Activated CD8-positive, alpha-beta memory T cell treated with anti-CD3 and anti-CD28 coated beads for 48 hours (primary cell): ENCODE results near the gene AHCYL2.

Experiments used
- DNase-seq, 3 experiments: peaks; one replicate each; pipeline ENCODE4 v3.0.0-alpha.2; 2020; ENCODE audit warnings: low read depth in 2 of 3, low spot score in 2 of 3

The AHCYL2 gene

GRCh38 chr7:129224251-129225205 is at the start of gene AHCYL2:
TSS of gene AHCYL2 (plus strand) at chr7:129225030.
- peak; percentile 74 to 95 (median 92) for DNase-seq

GRCh38 chr7:129176916-129177710 is 47.7 kb upstream of the AHCYL2 start:
- no peak for DNase-seq

GRCh38 chr7:129184981-129185670 is 39.7 kb upstream of the AHCYL2 start:
- no peak for DNase-seq

- no peak for DNase-seq
Observed at GRCh38 chr7:129186749-129187260, 38.0 kb upstream of the AHCYL2 start.

- no peak for DNase-seq
Observed at GRCh38 chr7:129187681-129188371, 37.0 kb upstream of the AHCYL2 start.

- DNase-seq: no peak
Observed at GRCh38 chr7:129188372-129188891, 36.4 kb upstream of the AHCYL2 start, which contains the start of gene SMO. TSS of gene SMO (plus strand) at chr7:129188633. CDS start at chr7:129189152, 519 bp downstream.

GRCh38 chr7:129188892-129189660 is 35.8 kb upstream of the AHCYL2 start:
- DNase-seq: no peak

- DNase-seq: no peak
Observed at GRCh38 chr7:129189661-129190310, 35.0 kb upstream of the AHCYL2 start.

GRCh38 chr7:129191272-129191671 is 33.6 kb upstream of the AHCYL2 start:
- no peak for DNase-seq

- DNase-seq: no peak
Observed at GRCh38 chr7:129193892-129194291, 30.9 kb upstream of the AHCYL2 start.

GRCh38 chr7:129197771-129198170 is 27.1 kb upstream of the AHCYL2 start:
- no peak for DNase-seq

GRCh38 chr7:129199406-129199805 is 25.4 kb upstream of the AHCYL2 start:
- no peak for DNase-seq

GRCh38 chr7:129202058-129202777 is 22.6 kb upstream of the AHCYL2 start:
- no peak for DNase-seq

GRCh38 chr7:129203050-129203741 is 21.6 kb upstream of the AHCYL2 start:
- DNase-seq: no peak

GRCh38 chr7:129205126-129205818 is 19.6 kb upstream of the AHCYL2 start:
- no peak for DNase-seq

- DNase-seq: no peak
Observed at GRCh38 chr7:129205987-129206785, 18.6 kb upstream of the AHCYL2 start.
